Lung (tissue), 12 donors: ENCODE results near the gene HMGN4. TPM values are rescaled to one million over a fixed set of nuclear protein-coding genes. Genes with fewer than 3 reads are reported as not detected.

Experiments
- ATAC-seq: fragments of 200-7000 bp; cut with Tn5 transposase; one replicate; pipeline ENCODE4 v1.9.1; 2020; ENCODE audit warnings: moderate number of reproducible peaks; ENCODE audit not compliant: insufficient read depth, low FRiP score
- DNase-seq, 3 donors: peaks; one replicate each; pipeline ENCODE4 v3.0.0-alpha.2; 2013 to 2017
- H3K27ac ChIP-seq, 2 donors: one replicate each; pipeline ENCODE4 v1.5.1; 2013; ENCODE audit warnings: mild to moderate bottlenecking in 2 of 2, moderate library complexity in 2 of 2, control low read depth in 1 of 2, inconsistent platforms in 1 of 2, low read depth in 1 of 2, low read length in 1 of 2
- H3K27me3 ChIP-seq, 3 donors: one replicate each; pipeline ENCODE4 v1.5.1; 2013; ENCODE audit warnings: low read length in 2 of 3; ENCODE audit not compliant: control insufficient read depth in 3 of 3, insufficient read depth in 3 of 3
- H3K36me3 ChIP-seq, 4 donors: one replicate each; pipeline ENCODE4 v1.5.1; 2013; ENCODE audit warnings: low read length in 4 of 4, mild to moderate bottlenecking in 1 of 4, moderate library complexity in 1 of 4; ENCODE audit not compliant: control insufficient read depth in 4 of 4, insufficient read depth in 4 of 4
- H3K4me1 ChIP-seq, 5 donors: one replicate each; pipeline ENCODE4 v1.5.1; 2013; ENCODE audit warnings: low read length in 5 of 5, mild to moderate bottlenecking in 2 of 5, moderate library complexity in 1 of 5; ENCODE audit not compliant: control insufficient read depth in 5 of 5, insufficient read depth in 5 of 5
- H3K4me3 ChIP-seq: one replicate; pipeline ENCODE4 v1.5.1; 2013; ENCODE audit warnings: mild to moderate bottlenecking, control low read depth, moderate library complexity
- H3K9ac ChIP-seq, 2 donors: one replicate each; pipeline ENCODE4 v1.5.1; 2013; ENCODE audit warnings: low read length in 2 of 2, control low read depth in 1 of 2; ENCODE audit not compliant: insufficient read depth in 1 of 2
- H3K9me3 ChIP-seq, 4 donors: one replicate each; pipeline ENCODE4 v1.5.1; 2013; ENCODE audit warnings: low read length in 3 of 4, mild to moderate bottlenecking in 1 of 4, moderate library complexity in 1 of 4; ENCODE audit not compliant: control insufficient read depth in 4 of 4, insufficient read depth in 3 of 4
- WGBS, 2 donors: extraction: QIAGEN DNeasy Blood & Tissue Kit; methylation state at CpG; one replicate each; pipeline ENCODE4 v1.1.7; 2013; 5-methylcytosine and 5-hydroxymethylcytosine counted together
- polyA plus RNA-seq, 2 donors: library from polyadenylated mRNA; stranded (reverse); fragments of 200-250 nt; gene quantifications; one replicate each; pipeline ENCODE4 v1.2.1, GENCODE V29; 2013
- total RNA-seq, 2 donors: library from RNA; depleted of rRNA in 1 of 2; stranded (reverse); fragments of >200 nt in 1 of 2; gene quantifications; one replicate each; pipeline ENCODE4 v1.2.1, GENCODE V29; 2014 to 2021
- TF ChIP-seq, protein P1 (sequence below): IDR thresholded peaks from 2 replicates; pipeline ENCODE4 v1.5.1; 2012; ENCODE audit warnings: mild to moderate bottlenecking; ENCODE audit errors: control extremely low read depth, extremely low read depth
- donor health status: control.
- donor health status: control.
- donor health status: Bipolar disorder and iron deficiency.
- donor health status: healthy.
- donor health status: DM: yes; HTN: yes; CAD: no.

Gene HMGN4
- total and polyA plus RNA-seq, 4 donors: 16.1 to 73.3 (median 54.2) TPM

DNA sequence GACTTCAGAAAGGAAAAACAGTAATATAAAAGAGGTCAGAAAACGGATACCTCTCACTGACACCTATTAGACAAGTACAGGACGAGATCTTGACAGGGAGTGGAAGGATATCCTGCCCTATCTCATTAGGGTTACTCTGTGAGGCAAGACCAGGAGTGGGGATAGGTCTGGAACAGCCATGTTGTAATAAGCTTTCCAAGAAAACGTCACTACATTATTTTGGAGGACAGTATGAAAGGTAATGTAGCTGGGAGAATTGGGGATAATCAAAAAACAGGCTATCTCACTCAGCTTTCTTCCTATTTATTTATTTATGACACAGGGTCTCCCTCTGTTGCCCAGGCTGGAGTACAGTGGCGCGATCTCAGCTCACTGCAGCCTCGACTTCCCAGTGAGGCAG lies 25.3 kb downstream of the HMGN4 start:
- Histone ChIP-seq H3K27ac (no peak overlapping the region), H3K27me3 (no peaks in the 10 kb centered on the region), H3K9me3 (no peaks in the 10 kb centered on the region), H3K4me3 (no peak overlapping the region), H3K9ac (no peak overlapping the region), H3K4me1 (no peaks in the 10 kb centered on the region), H3K36me3 (no peaks in the 10 kb centered on the region)
- TF ChIP-seq, protein P1, sequence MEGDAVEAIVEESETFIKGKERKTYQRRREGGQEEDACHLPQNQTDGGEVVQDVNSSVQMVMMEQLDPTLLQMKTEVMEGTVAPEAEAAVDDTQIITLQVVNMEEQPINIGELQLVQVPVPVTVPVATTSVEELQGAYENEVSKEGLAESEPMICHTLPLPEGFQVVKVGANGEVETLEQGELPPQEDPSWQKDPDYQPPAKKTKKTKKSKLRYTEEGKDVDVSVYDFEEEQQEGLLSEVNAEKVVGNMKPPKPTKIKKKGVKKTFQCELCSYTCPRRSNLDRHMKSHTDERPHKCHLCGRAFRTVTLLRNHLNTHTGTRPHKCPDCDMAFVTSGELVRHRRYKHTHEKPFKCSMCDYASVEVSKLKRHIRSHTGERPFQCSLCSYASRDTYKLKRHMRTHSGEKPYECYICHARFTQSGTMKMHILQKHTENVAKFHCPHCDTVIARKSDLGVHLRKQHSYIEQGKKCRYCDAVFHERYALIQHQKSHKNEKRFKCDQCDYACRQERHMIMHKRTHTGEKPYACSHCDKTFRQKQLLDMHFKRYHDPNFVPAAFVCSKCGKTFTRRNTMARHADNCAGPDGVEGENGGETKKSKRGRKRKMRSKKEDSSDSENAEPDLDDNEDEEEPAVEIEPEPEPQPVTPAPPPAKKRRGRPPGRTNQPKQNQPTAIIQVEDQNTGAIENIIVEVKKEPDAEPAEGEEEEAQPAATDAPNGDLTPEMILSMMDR: no peak
- WGBS, 2 donors: 80 to 86% methylated on average over 6 of the region's 6 CpGs
- DNase-seq (no peak), ATAC-seq (no peak)

DNA sequence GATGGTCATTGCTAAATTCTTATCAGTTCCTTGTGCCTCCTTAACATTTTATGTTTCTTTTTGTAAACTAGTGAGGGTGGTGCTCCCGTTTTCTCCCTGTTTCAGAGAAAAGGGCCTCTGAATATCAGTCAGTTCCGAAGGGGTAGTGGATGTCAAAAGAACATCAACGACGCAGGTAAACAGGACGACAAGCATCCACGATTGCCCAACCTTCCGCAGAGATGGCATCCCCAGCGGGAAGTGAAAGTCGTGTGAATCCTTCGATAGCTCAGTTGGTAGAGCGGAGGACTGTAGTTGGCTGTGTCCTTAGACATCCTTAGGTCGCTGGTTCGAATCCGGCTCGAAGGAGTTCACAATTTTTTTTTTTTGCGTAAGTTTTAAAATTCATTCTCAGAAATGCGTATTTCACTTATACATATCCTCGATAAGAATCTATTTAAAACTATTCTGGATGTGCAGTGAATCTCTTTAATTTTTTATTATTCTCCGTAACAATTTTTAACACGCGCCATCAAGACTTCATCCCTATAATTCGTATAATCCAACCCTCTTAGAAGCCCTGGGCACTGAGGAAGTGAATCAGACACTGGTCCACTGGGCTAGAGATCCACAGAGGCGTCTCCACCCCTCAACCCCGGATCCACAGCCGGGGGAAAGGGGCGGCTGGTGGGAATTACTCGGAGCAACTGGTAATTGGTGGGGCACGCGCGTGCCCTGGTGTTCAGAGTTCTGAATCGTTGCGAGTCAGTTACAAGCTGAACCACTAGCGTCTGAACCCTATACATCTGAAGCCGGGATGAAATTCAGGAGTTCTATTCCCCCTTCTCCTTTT lies 30.7 kb downstream of the HMGN4 start:
- peaks cover 0 to 10% (median 2%) of the 10 kb centered on the region in 3 donors for H3K27me3 ChIP-seq
- H3K9me3 ChIP-seq: no peaks in the 10 kb centered on the region
- WGBS, 2 donors: 3 to 4% methylated on average over 34 of the region's 34 CpGs
- peak overlapping the region; percentile 39 for H3K4me3 ChIP-seq
- no peaks in the 10 kb centered on the region for H3K4me1 ChIP-seq
- TF ChIP-seq, protein P1: no peak
- no peak overlapping the region for H3K27ac ChIP-seq
- peak overlapping the region in 1 of 2 donors; percentile 76 for H3K9ac ChIP-seq
- H3K36me3 ChIP-seq: no peaks in the 10 kb centered on the region
- DNase-seq: peak; percentile 96 to 99 (median 98)
- ATAC-seq: peak; percentile 71

DNA sequence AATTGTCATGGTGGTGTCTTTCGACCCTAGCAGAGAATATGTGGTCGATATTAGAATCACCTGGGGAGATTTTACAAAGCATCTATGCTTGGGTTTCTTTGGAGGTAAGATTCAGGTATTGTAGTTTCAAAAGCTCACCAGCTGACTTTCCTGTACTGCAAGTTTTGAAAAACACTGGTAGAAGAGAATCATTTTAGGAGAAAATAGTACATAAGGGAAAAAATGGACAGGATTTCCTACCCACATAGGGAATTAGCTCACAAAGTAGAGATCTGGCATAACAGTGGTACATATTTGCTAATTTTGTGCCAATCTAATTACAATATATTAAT lies 31.2 kb downstream of the HMGN4 start:
- no peaks in the 10 kb centered on the region for H3K9me3 ChIP-seq
- H3K4me1 ChIP-seq: no peaks in the 10 kb centered on the region
- 7 to 8% methylated on average over 2 of the region's 2 CpGs for WGBS, 2 donors
- no peak overlapping the region for H3K4me3 ChIP-seq
- ATAC-seq: no peak
- H3K27me3 ChIP-seq: peaks cover 0 to 10% (median 5%) of the 10 kb centered on the region in 3 donors
- H3K9ac ChIP-seq: no peak overlapping the region
- H3K27ac ChIP-seq: no peak overlapping the region
- no peaks in the 10 kb centered on the region for H3K36me3 ChIP-seq
- TF ChIP-seq, protein P1: no peak
- DNase-seq: no peak
